ENCODE measurements around the gene UBALD2. TPM values are rescaled to one million over a fixed set of nuclear protein-coding genes. Genes with fewer than 3 reads are reported as not detected.
A peak's percentile ranks its signal among the peaks of the same experiment; 100 is the strongest.

The UBALD2 gene
- polyA plus RNA-seq, 3 donors = 1.4 to 88.6 (median 2.2) TPM

DNA sequence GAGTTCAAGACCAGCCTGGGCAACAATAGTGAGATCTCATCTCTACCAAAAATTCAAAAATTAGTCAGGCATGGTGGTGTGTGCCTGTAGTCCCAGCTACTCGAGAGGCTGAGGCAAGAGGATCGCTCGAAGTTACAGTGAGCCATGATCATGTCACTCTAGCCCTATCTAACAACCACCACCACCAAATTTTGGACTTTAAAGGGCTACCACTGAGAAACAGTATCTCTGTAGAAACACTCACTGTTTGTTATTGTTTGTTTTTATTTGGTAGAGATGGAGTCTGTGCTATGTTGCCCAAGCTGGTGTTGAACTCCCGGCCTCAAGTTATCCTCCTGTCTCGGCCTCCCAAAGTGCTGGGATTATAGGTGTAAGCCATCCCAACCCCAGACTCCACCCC, 1.3 kb upstream of the UBALD2 start:
- H3K4me3 ChIP-seq (replicated peaks in 1 of 3; ENCODE audit: low read depth in 2 of 3, low read length in 3 of 3) = no peak overlapping the region
- peaks cover 72 to 79% of the 10 kb centered on the region in 2 donors for H3K4me1 ChIP-seq (ENCODE audit: control insufficient read depth in 1 of 2, insufficient read depth in 2 of 2, low read length in 2 of 2)
- no peak overlapping the region for H3K9ac ChIP-seq (ENCODE audit: insufficient read depth, low read length, poor library complexity, severe bottlenecking)
- peaks cover under 1% of the 10 kb centered on the region in 2 donors for H3K36me3 ChIP-seq (replicated peaks in 1 of 2; ENCODE audit: control insufficient read depth in 1 of 2, insufficient read depth in 2 of 2, low read length in 2 of 2)
- H3K4me2 ChIP-seq (replicated peaks; ENCODE audit: extremely low read depth, low read length, poor library complexity, severe bottlenecking) = no peak overlapping the region
- TF ChIP-seq, protein P1, sequence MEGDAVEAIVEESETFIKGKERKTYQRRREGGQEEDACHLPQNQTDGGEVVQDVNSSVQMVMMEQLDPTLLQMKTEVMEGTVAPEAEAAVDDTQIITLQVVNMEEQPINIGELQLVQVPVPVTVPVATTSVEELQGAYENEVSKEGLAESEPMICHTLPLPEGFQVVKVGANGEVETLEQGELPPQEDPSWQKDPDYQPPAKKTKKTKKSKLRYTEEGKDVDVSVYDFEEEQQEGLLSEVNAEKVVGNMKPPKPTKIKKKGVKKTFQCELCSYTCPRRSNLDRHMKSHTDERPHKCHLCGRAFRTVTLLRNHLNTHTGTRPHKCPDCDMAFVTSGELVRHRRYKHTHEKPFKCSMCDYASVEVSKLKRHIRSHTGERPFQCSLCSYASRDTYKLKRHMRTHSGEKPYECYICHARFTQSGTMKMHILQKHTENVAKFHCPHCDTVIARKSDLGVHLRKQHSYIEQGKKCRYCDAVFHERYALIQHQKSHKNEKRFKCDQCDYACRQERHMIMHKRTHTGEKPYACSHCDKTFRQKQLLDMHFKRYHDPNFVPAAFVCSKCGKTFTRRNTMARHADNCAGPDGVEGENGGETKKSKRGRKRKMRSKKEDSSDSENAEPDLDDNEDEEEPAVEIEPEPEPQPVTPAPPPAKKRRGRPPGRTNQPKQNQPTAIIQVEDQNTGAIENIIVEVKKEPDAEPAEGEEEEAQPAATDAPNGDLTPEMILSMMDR (IDR thresholded peaks at IDR 0.05) = no peak
- Mint-ChIP-seq H3K27me3 (ENCODE audit: low read depth in 3 of 3) (peaks cover 0 to 8% (median 0%) of the 10 kb centered on the region in 3 donors), H3K4me3 (no peak overlapping the region), H3K36me3 (peaks cover 9 to 14% of the 10 kb centered on the region in 2 donors), H3K9me3 (no peaks in the 10 kb centered on the region), H3K27ac (peak overlapping the region; percentile 88 to 97 (median 91)), H3K4me1 (peaks cover 73% of the 10 kb centered on the region)
- no peak for DNase-seq
- H2AFZ ChIP-seq (ENCODE audit: insufficient read depth, low read depth, low read length, poor library complexity, severe bottlenecking) = no peak overlapping the region
- intact Hi-C loops (cut with micrococcal nuclease) = loop anchor here in 1 of 2 donors (1.0 to 10.0 kb wide), 3 partner anchors 12 to 489 kb away; partner anchors contain the start of genes MFSD11 and SRSF2
- peaks cover 12% of the 10 kb centered on the region for H4K20me1 ChIP-seq (ENCODE audit: insufficient read depth, low read length)
- no peaks in the 10 kb centered on the region for H3K27me3 ChIP-seq (ENCODE audit: control insufficient read depth in 2 of 2, insufficient read depth in 2 of 2, low read length in 2 of 2)
- peak overlapping the region; percentile 31 to 81 for H3K27ac ChIP-seq (ENCODE audit: low read depth in 1 of 2, low read length in 2 of 2)
- H3K79me2 ChIP-seq (ENCODE audit: insufficient read depth, low read length) = peaks cover 32% of the 10 kb centered on the region
- no peaks in the 10 kb centered on the region for H3K9me3 ChIP-seq (replicated peaks in 1 of 2; ENCODE audit: control insufficient read depth in 1 of 2, insufficient read depth in 1 of 2, low read length in 2 of 2)
- WGBS (ENCODE audit: insufficient coverage) = no CpG with 5 or more reads among the region's 5 CpGs

DNA sequence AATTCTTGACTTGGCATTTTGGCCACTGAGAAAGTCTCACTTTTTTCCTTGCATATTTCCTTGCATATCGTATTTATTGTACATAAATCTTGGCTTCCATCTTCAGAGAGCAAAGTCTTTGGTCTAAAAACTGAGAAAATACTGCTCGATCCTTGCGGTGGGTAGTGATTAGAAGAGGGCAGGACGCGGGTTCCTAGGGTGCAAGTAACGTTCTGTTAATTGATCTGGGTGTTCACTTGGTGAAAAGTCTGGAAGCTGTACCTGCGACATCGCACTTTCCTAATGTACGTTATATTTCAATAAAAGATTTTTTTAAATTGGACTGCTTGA, 758 bp upstream of the UBALD2 start:
- H3K27me3 Mint-ChIP-seq (ENCODE audit: low read depth in 3 of 3) = peaks cover 0 to 8% (median 0%) of the 10 kb centered on the region in 3 donors
- Histone ChIP-seq H3K9ac (ENCODE audit: insufficient read depth, low read length, poor library complexity, severe bottlenecking) (no peak overlapping the region), H3K79me2 (ENCODE audit: insufficient read depth, low read length) (peaks cover 37% of the 10 kb centered on the region), H3K36me3 (replicated peaks in 1 of 2; ENCODE audit: control insufficient read depth in 1 of 2, insufficient read depth in 2 of 2, low read length in 2 of 2) (peaks cover 4 to 6% of the 10 kb centered on the region in 2 donors), H3K27ac (ENCODE audit: low read depth in 1 of 2, low read length in 2 of 2) (peak overlapping the region; percentile 31 to 81), H3K4me1 (ENCODE audit: control insufficient read depth in 1 of 2, insufficient read depth in 2 of 2, low read length in 2 of 2) (peaks cover 77 to 83% of the 10 kb centered on the region in 2 donors), H2AFZ (ENCODE audit: insufficient read depth, low read depth, low read length, poor library complexity, severe bottlenecking) (no peak overlapping the region), H3K4me3 (replicated peaks in 1 of 3; ENCODE audit: low read depth in 2 of 3, low read length in 3 of 3) (peak overlapping the region in 1 of 3 experiments; percentile 46), H3K9me3 (replicated peaks in 1 of 2; ENCODE audit: control insufficient read depth in 1 of 2, insufficient read depth in 1 of 2, low read length in 2 of 2) (no peaks in the 10 kb centered on the region), H3K4me2 (replicated peaks; ENCODE audit: extremely low read depth, low read length, poor library complexity, severe bottlenecking) (peak overlapping the region; percentile 58), H4K20me1 (ENCODE audit: insufficient read depth, low read length) (peaks cover 17% of the 10 kb centered on the region), H3K27me3 (ENCODE audit: control insufficient read depth in 2 of 2, insufficient read depth in 2 of 2, low read length in 2 of 2) (no peaks in the 10 kb centered on the region)
- H3K4me3 Mint-ChIP-seq = peak overlapping the region; percentile 56 to 61
- TF ChIP-seq, protein P1 (IDR thresholded peaks at IDR 0.05) = no peak
- no peaks in the 10 kb centered on the region for H3K9me3 Mint-ChIP-seq
- DNase-seq = no peak
- peak overlapping the region; percentile 88 to 97 (median 91) for H3K27ac Mint-ChIP-seq
- peaks cover 76% of the 10 kb centered on the region for H3K4me1 Mint-ChIP-seq
- intact Hi-C loops (cut with micrococcal nuclease) = loop anchor here in 1 of 2 donors (1.0 to 10.0 kb wide), 3 partner anchors 12 to 490 kb away; partner anchors contain the start of genes MFSD11 and SRSF2
- peaks cover 13 to 17% of the 10 kb centered on the region in 2 donors for H3K36me3 Mint-ChIP-seq
- 82% methylated on average over 4 of the region's 9 CpGs for WGBS (ENCODE audit: insufficient coverage)

Measured in CD14-positive monocyte (primary cell).